ENCODE data around the gene SDSL. TPM values are rescaled to one million over a fixed set of nuclear protein-coding genes. Genes with fewer than 3 reads are reported as not detected.

SDSL gene
- total RNA-seq, 2 donors from 2014 or later = 7.5 to 15.2 TPM

- DNase-seq (no peak), ATAC-seq (no peak)
- TF ChIP-seq CTCF (IDR thresholded peaks at IDR 0.05) (no peak), POLR2A (IDR thresholded peaks at IDR 0.05) (no peak)
- Histone ChIP-seq H3K4me3 (no peak overlapping the region), H3K36me3 (replicated peaks in 1 of 2; ENCODE audit: insufficient read depth in 1 of 2, low read depth in 2 of 2) (no peaks in the 10 kb centered on the region), H3K9me3 (no peaks in the 10 kb centered on the region), H3K27ac (no peak overlapping the region), H3K27me3 (peaks cover 0 to 4% of the 10 kb centered on the region in 2 donors), H3K4me1 (no peaks in the 10 kb centered on the region)
- 3% methylated on average over 2 of the region's 2 CpGs; no CpG with 5 or more reads in 1 of the 2 donors for WGBS, 2 donors
- intact Hi-C loops (cut with DNase I) = no loop called here
Observed at GRCh38 chr12:113485330-113485729, 63.1 kb downstream of the SDSL start.

- Histone ChIP-seq H3K4me3 (no peak overlapping the region), H3K27me3 (peaks cover 0 to 4% of the 10 kb centered on the region in 2 donors), H3K9me3 (no peaks in the 10 kb centered on the region), H3K27ac (no peak overlapping the region), H3K4me1 (no peaks in the 10 kb centered on the region), H3K36me3 (replicated peaks in 1 of 2; ENCODE audit: insufficient read depth in 1 of 2, low read depth in 2 of 2) (no peaks in the 10 kb centered on the region)
- WGBS, 2 donors = 9 to 12% methylated on average over 4 of the region's 4 CpGs
- no peak for TF ChIP-seq POLR2A (IDR thresholded peaks at IDR 0.05)
- TF ChIP-seq CTCF (IDR thresholded peaks at IDR 0.05) = no peak
- no peak for DNase-seq
- intact Hi-C loops (cut with DNase I) = no loop called here
- ATAC-seq = no peak
Observed at GRCh38 chr12:113486722-113487121, 64.5 kb downstream of the SDSL start.

Other genes starting within 250 kb of the SDSL start
- 10 to 100 TPM; 52.7 TPM for gene DDX54, start 236.9 kb upstream of the SDSL start, total RNA-seq
- 10 to 100 TPM in 1 of 2 donors, 1 to 10 TPM in 1; 6.9 to 15.3 TPM for gene RITA1, start 236.7 kb upstream of the SDSL start, total RNA-seq
- 10 to 100 TPM; 45.1 to 78.4 TPM for gene TPCN1, start 200.9 kb upstream of the SDSL start, total RNA-seq
- gene SLC8B1, start 87.3 kb upstream of the SDSL start, total RNA-seq = 10 to 100 TPM; 25.2 to 44.2 TPM
- gene PLBD2, start 63.8 kb upstream of the SDSL start, total RNA-seq = 10 to 100 TPM; 17.8 to 18.4 TPM
- gene SDS, start 18.5 kb upstream of the SDSL start, total RNA-seq = under 1 TPM; 0.33 to 0.52 TPM
- not detected for gene LHX5, start 49.5 kb downstream of the SDSL start, total RNA-seq

All from body of pancreas (tissue), 4 donors.